Measurements from ENCODE around the gene SLC34A1. TPM values are rescaled to one million over a fixed set of nuclear protein-coding genes. Genes with fewer than 3 reads are reported as not detected.

The SLC34A1 gene
- total and polyA plus RNA-seq, 4 donors = 0.23 to 1.0 (median 0.47) TPM

DNA sequence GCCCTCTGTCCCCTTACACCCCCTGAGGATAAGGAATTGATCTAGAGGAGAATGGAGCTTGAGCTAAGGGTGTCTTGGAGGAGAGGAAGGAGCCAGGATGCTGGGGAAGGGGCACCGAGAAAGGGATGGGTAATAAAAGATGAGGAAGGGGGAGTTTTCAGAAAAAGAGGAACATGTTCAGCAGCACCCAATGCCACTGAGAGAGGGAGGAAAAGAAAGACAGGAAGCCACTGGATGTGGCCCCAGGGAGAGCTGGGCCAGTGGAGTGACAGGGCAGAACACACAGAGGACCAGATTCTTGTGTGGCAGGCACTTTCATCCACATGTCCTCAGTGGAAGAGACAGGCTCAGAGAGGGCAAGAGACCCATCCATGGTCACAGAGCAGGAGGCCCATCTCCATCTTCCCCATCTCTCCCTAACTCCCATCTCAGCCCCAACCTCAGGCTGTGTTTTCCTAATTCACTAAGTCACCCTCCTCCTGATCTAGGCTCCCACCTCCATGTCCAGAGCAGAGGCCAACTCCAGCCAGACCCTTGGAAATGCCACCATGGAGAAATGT lies 9.1 kb downstream of the SLC34A1 start (continued):
- no peak for TF ChIP-seq HNF4A (conservative IDR thresholded peaks at IDR 0.05)
- no peak for TF ChIP-seq RXRA (IDR thresholded peaks at IDR 0.05)

DNA sequence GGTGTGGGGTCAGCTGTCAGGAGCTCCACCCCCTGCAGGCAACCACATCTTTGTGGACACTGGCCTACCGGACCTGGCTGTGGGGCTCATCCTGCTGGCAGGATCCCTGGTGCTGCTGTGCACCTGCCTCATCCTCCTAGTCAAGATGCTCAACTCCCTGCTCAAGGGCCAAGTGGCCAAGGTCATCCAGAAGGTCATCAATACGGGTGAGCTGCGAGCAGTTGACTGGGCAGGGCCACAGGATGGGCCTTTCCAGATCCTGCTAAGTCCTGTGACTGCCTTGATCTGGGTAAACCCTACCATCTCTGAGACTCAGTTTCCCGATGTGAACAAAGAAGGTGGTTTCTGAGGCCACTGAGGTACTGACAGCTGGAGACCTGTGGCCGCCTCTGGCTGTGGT lies 9.8 kb downstream of the SLC34A1 start:
- Histone ChIP-seq H3K9me3 (ENCODE audit: control insufficient read depth in 4 of 4, low read length in 3 of 4) (no peaks in the 10 kb centered on the region), H3K4me3 (ENCODE audit: low read depth in 1 of 3, low read length in 3 of 3) (no peak overlapping the region), H3K9ac (ENCODE audit: low read depth in 1 of 2, low read length in 2 of 2) (no peak overlapping the region), H3K36me3 (ENCODE audit: control insufficient read depth in 4 of 4, insufficient read depth in 3 of 4, low read depth in 1 of 4, low read length in 3 of 4) (no peaks in the 10 kb centered on the region), H3K4me1 (ENCODE audit: control insufficient read depth in 4 of 4, insufficient read depth in 4 of 4, low read length in 3 of 4) (no peaks in the 10 kb centered on the region), H3K27ac (ENCODE audit: low read depth in 1 of 2, low read length in 2 of 2) (no peak overlapping the region), H3K27me3 (ENCODE audit: control insufficient read depth in 4 of 4, insufficient read depth in 4 of 4, low read length in 3 of 4) (no peaks in the 10 kb centered on the region)
- WGBS = 82% methylated on average over 5 of the region's 5 CpGs
- TF ChIP-seq FOXA2 (IDR thresholded peaks at IDR 0.05) (no peak), JUND (IDR thresholded peaks at IDR 0.05) (no peak), TAF1 (conservative IDR thresholded peaks at IDR 0.05) (no peak), SP1 (IDR thresholded peaks at IDR 0.05) (no peak), FOXA1 (IDR thresholded peaks at IDR 0.05) (no peak), NR2F2 (IDR thresholded peaks at IDR 0.05) (no peak), RXRA (IDR thresholded peaks at IDR 0.05) (no peak), GABPA (IDR thresholded peaks at IDR 0.05 in 1 of 2, conservative IDR thresholded peaks at IDR 0.05 in 1 of 2) (no peak), YY1 (IDR thresholded peaks at IDR 0.05) (no peak), HNF4A (conservative IDR thresholded peaks at IDR 0.05) (no peak), RAD21 (IDR thresholded peaks at IDR 0.05) (no peak)
- TF ChIP-seq, protein P1, sequence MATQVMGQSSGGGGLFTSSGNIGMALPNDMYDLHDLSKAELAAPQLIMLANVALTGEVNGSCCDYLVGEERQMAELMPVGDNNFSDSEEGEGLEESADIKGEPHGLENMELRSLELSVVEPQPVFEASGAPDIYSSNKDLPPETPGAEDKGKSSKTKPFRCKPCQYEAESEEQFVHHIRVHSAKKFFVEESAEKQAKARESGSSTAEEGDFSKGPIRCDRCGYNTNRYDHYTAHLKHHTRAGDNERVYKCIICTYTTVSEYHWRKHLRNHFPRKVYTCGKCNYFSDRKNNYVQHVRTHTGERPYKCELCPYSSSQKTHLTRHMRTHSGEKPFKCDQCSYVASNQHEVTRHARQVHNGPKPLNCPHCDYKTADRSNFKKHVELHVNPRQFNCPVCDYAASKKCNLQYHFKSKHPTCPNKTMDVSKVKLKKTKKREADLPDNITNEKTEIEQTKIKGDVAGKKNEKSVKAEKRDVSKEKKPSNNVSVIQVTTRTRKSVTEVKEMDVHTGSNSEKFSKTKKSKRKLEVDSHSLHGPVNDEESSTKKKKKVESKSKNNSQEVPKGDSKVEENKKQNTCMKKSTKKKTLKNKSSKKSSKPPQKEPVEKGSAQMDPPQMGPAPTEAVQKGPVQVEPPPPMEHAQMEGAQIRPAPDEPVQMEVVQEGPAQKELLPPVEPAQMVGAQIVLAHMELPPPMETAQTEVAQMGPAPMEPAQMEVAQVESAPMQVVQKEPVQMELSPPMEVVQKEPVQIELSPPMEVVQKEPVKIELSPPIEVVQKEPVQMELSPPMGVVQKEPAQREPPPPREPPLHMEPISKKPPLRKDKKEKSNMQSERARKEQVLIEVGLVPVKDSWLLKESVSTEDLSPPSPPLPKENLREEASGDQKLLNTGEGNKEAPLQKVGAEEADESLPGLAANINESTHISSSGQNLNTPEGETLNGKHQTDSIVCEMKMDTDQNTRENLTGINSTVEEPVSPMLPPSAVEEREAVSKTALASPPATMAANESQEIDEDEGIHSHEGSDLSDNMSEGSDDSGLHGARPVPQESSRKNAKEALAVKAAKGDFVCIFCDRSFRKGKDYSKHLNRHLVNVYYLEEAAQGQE (IDR thresholded peaks at IDR 0.05) = no peak
- TF ChIP-seq, protein P2, sequence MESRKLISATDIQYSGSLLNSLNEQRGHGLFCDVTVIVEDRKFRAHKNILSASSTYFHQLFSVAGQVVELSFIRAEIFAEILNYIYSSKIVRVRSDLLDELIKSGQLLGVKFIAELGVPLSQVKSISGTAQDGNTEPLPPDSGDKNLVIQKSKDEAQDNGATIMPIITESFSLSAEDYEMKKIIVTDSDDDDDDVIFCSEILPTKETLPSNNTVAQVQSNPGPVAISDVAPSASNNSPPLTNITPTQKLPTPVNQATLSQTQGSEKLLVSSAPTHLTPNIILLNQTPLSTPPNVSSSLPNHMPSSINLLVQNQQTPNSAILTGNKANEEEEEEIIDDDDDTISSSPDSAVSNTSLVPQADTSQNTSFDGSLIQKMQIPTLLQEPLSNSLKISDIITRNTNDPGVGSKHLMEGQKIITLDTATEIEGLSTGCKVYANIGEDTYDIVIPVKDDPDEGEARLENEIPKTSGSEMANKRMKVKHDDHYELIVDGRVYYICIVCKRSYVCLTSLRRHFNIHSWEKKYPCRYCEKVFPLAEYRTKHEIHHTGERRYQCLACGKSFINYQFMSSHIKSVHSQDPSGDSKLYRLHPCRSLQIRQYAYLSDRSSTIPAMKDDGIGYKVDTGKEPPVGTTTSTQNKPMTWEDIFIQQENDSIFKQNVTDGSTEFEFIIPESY (IDR thresholded peaks at IDR 0.05) = no peak
- TF ChIP-seq, protein P3, sequence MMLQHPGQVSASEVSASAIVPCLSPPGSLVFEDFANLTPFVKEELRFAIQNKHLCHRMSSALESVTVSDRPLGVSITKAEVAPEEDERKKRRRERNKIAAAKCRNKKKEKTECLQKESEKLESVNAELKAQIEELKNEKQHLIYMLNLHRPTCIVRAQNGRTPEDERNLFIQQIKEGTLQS (IDR thresholded peaks at IDR 0.05) = no peak
- TF ChIP-seq, protein P4, sequence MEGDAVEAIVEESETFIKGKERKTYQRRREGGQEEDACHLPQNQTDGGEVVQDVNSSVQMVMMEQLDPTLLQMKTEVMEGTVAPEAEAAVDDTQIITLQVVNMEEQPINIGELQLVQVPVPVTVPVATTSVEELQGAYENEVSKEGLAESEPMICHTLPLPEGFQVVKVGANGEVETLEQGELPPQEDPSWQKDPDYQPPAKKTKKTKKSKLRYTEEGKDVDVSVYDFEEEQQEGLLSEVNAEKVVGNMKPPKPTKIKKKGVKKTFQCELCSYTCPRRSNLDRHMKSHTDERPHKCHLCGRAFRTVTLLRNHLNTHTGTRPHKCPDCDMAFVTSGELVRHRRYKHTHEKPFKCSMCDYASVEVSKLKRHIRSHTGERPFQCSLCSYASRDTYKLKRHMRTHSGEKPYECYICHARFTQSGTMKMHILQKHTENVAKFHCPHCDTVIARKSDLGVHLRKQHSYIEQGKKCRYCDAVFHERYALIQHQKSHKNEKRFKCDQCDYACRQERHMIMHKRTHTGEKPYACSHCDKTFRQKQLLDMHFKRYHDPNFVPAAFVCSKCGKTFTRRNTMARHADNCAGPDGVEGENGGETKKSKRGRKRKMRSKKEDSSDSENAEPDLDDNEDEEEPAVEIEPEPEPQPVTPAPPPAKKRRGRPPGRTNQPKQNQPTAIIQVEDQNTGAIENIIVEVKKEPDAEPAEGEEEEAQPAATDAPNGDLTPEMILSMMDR (IDR thresholded peaks at IDR 0.05; ENCODE audit: low read depth, low read length, missing input control) = no peak
- no peak for DNase-seq (ENCODE audit: low spot score)
